ENCODE data around the gene ATP13A3.

DNA sequence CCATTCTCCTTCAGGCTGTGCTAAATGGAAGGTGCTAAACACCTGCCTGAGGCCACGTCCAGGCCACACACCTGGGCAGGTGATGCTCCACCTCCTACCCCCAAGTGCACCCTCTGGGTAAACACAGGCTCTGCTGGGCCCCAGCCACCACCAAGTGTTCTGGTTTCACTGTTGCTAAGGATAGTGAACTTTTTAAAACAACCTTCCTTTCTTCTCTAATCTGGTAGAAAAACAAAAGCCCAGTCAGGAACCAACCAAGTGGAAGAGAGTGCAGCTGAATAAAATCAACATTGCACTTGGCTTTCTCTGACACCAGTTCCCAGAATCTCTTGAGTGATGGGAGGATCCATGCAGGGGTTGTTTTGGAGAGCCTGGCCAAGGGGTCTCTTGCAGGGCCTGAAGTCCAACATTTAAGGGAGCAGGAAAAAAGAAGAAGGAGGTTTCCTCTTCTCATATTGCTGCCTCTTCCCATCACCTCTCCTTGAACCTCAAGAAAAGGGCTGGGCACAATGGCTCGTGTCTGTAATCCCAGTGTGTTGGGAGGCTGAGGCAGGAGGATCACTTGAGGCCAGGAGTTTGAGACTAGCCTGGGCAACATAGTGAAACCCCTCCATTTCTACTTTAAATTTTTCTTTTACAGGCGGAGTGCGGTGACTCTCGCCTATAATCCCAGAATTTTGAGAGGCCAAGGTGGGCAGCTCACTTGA, 26.2 kb upstream of the ATP13A3 start:
- TF ChIP-seq, protein P1, sequence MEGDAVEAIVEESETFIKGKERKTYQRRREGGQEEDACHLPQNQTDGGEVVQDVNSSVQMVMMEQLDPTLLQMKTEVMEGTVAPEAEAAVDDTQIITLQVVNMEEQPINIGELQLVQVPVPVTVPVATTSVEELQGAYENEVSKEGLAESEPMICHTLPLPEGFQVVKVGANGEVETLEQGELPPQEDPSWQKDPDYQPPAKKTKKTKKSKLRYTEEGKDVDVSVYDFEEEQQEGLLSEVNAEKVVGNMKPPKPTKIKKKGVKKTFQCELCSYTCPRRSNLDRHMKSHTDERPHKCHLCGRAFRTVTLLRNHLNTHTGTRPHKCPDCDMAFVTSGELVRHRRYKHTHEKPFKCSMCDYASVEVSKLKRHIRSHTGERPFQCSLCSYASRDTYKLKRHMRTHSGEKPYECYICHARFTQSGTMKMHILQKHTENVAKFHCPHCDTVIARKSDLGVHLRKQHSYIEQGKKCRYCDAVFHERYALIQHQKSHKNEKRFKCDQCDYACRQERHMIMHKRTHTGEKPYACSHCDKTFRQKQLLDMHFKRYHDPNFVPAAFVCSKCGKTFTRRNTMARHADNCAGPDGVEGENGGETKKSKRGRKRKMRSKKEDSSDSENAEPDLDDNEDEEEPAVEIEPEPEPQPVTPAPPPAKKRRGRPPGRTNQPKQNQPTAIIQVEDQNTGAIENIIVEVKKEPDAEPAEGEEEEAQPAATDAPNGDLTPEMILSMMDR (IDR thresholded peaks at IDR 0.05), result no peak
- TF ChIP-seq EP300 (IDR thresholded peaks at IDR 0.05), result no peak
